Measurements from ENCODE around the gene DPP9. TPM values are rescaled to one million over a fixed set of nuclear protein-coding genes. Genes with fewer than 3 reads are reported as not detected.
A peak's percentile ranks its signal among the peaks of the same experiment; 100 is the strongest.

DPP9 gene
- total RNA-seq, 1 experiment from 2014 or later: 129 TPM

DNA sequence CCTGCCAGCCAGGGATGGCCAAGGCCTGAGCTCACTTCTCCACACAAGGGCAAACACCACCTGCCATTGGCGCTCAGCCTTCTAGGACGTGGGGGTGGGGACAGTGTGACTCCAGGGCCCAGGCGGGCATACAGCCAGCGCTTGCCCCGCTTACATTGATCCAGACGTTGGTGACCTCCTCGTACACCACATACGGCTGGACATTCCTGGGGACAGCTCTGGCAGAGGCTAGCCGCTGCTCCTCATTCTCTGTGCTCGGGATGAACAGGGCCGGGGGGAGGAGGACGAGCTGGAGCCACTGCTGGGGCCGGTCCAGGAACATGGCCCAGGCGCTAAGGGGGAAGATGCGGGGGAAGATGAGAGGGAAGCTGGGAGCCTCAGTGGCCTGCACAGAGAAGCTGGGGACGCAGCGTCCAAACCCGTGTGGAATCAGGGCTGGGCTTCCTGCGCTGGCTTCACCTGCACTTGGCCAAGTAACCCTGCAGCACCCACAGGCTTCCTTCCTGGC is 28.4 kb downstream of the DPP9 start:
- H3K36me3 ChIP-seq (ENCODE audit: low read depth, low read length): peaks cover 68% of the 10 kb centered on the region
- ChIA-PET POLR2A (ENCODE audit: unreplicated experiment) (interaction anchor here (1.0 kb wide), 1 partner anchor 18 kb away, joined by 8 read pairs; no protein-coding TSS in a partner anchor), CTCF (interaction anchor here (1.0 kb wide), 1 partner anchor 96 kb away, joined by 6 read pairs; no protein-coding TSS in a partner anchor)
- DNase-seq: no peak
- no TSS peak for BruUV-seq (replicated peaks)
- H3K9me3 ChIP-seq (ENCODE audit: low read length): no peaks in the 10 kb centered on the region
- H3K9ac ChIP-seq (ENCODE audit: low read length): peak overlapping the region; percentile 44
- H3K27me3 ChIP-seq (ENCODE audit: low read length): no peaks in the 10 kb centered on the region
- H3K4me1 ChIP-seq (ENCODE audit: insufficient read depth, low read length): peaks cover 40% of the 10 kb centered on the region
- no peak for TF ChIP-seq EZH2phosphoT487 (IDR thresholded peaks at IDR 0.05; ENCODE audit: borderline replicate concordance, low read length)
- TF ChIP-seq, protein P1, sequence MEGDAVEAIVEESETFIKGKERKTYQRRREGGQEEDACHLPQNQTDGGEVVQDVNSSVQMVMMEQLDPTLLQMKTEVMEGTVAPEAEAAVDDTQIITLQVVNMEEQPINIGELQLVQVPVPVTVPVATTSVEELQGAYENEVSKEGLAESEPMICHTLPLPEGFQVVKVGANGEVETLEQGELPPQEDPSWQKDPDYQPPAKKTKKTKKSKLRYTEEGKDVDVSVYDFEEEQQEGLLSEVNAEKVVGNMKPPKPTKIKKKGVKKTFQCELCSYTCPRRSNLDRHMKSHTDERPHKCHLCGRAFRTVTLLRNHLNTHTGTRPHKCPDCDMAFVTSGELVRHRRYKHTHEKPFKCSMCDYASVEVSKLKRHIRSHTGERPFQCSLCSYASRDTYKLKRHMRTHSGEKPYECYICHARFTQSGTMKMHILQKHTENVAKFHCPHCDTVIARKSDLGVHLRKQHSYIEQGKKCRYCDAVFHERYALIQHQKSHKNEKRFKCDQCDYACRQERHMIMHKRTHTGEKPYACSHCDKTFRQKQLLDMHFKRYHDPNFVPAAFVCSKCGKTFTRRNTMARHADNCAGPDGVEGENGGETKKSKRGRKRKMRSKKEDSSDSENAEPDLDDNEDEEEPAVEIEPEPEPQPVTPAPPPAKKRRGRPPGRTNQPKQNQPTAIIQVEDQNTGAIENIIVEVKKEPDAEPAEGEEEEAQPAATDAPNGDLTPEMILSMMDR (conservative IDR thresholded peaks at IDR 0.05; ENCODE audit: low read depth, low read length): no peak
- no peak for TF ChIP-seq EZH2 (IDR thresholded peaks at IDR 0.05; ENCODE audit: low read length, unreplicated experiment)
- H3K4me3 ChIP-seq (ENCODE audit: low read length): no peak overlapping the region
- H3K4me2 ChIP-seq (ENCODE audit: low read length): 0 out of 2 replicates have a peak overlapping the region, but pooled peaks have one; percentile 5
- no peaks in the 10 kb centered on the region for H3K9me2 ChIP-seq (replicated peaks; ENCODE audit: low read length)
- intact Hi-C loops (cut with micrococcal nuclease): no loop called here
- H3K27ac ChIP-seq (ENCODE audit: low read length): peak overlapping the region; percentile 90
- no peak for ATAC-seq
- no peak overlapping the region for H2AFZ ChIP-seq (ENCODE audit: low read length)
- no peaks in the 10 kb centered on the region for H4K20me1 ChIP-seq (ENCODE audit: low read length)
- H3F3A ChIP-seq (ENCODE audit: low read length, unreplicated experiment): peaks cover 6% of the 10 kb centered on the region
- H3K79me2 ChIP-seq (ENCODE audit: low read length): no peaks in the 10 kb centered on the region

DNA sequence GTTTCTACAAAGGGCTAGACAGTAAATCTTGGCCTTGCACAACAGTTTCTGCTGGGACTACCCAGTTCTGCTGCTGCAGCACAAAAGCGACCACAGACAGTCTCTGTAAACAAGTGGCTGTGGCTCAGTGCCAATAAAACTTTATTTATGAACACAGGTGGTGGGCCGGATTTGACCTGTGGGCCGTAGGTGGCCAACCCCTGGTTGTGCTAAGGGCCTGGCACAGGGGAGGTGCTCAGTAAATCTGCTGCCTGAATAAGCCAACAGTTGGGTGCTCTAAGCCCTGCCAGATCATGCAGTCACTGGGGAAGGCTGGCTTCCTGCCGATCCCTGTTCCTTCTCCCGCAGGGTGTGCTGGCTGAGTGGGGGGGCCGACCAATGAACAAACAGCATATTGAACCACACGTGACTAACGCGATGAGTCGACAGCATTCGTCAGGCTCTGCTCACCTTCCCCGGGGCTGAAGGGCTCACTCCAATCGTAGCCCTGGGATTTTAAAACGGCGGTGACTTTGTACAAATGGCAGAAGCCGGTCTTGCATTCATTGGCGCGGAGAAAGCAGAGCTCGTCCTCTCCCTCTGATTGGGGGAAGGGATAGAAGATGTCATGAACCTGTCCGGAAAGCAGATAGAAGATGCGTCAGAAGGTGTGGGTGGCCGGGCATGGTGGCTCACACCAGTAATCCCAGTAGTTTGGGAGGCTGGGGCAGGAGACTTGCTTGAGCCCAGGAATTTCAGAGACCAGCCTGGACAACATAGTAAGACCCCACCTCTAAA is 29.2 kb downstream of the DPP9 start:
- TF ChIP-seq EZH2phosphoT487 (IDR thresholded peaks at IDR 0.05; ENCODE audit: borderline replicate concordance, low read length) (no peak), EZH2 (IDR thresholded peaks at IDR 0.05; ENCODE audit: low read length, unreplicated experiment) (no peak)
- TF ChIP-seq, protein P1 (conservative IDR thresholded peaks at IDR 0.05; ENCODE audit: low read depth, low read length): no peak
- peak overlapping the region; percentile 46 for H3K4me2 ChIP-seq (ENCODE audit: low read length)
- peak overlapping the region; percentile 1; the same call in 1 of the 2 replicates for H3K4me3 ChIP-seq (ENCODE audit: low read length)
- DNase-seq (peak; percentile 100), ATAC-seq (peak; percentile 85)
- H3K36me3 ChIP-seq (ENCODE audit: low read depth, low read length): peaks cover 66% of the 10 kb centered on the region
- H4K20me1 ChIP-seq (ENCODE audit: low read length): no peaks in the 10 kb centered on the region
- H3K9me2 ChIP-seq (replicated peaks; ENCODE audit: low read length): no peaks in the 10 kb centered on the region
- peaks cover 40% of the 10 kb centered on the region for H3K4me1 ChIP-seq (ENCODE audit: insufficient read depth, low read length)
- no peaks in the 10 kb centered on the region for H3K27me3 ChIP-seq (ENCODE audit: low read length)
- H3K27ac ChIP-seq (ENCODE audit: low read length): peak overlapping the region; percentile 90
- H3K9ac ChIP-seq (ENCODE audit: low read length): peak overlapping the region; percentile 46
- BruUV-seq (replicated peaks): TSS peak; percentile 31
- H3K9me3 ChIP-seq (ENCODE audit: low read length): no peaks in the 10 kb centered on the region
- ChIA-PET CTCF (interaction anchor here (1.0 kb wide), 1 partner anchor 96 kb away, joined by 6 read pairs; no protein-coding TSS in a partner anchor), POLR2A (ENCODE audit: unreplicated experiment) (interaction anchor here (1.0 kb wide), 1 partner anchor 19 kb away, joined by 8 read pairs; no protein-coding TSS in a partner anchor)
- intact Hi-C loops (cut with micrococcal nuclease): loop anchor here (1.0 kb wide), 3 partner anchors 19 to 97 kb away; partner anchors contain the start of genes FEM1A and MYDGF
- no peaks in the 10 kb centered on the region for H3K79me2 ChIP-seq (ENCODE audit: low read length)
- H2AFZ ChIP-seq (ENCODE audit: low read length): no peak overlapping the region
- peaks cover 6% of the 10 kb centered on the region for H3F3A ChIP-seq (ENCODE audit: low read length, unreplicated experiment)
